IMR-90 (cell line): ENCODE results near the gene KRT71. TPM values are rescaled to one million over a fixed set of nuclear protein-coding genes. Genes with fewer than 3 reads are reported as not detected.

ENCODE experiments used
- ATAC-seq: fragments of 200-7000 bp; cut with Tn5 transposase; 2 replicates; pipeline ENCODE4 v1.9.1; 2020; ENCODE audit warnings: low read depth, mild to moderate bottlenecking, moderate library complexity
- BruUV-seq: library from RNA; stranded (reverse); fragments of 400-500 nt; replicated peaks from 2 replicates; lab custom pipeline; 2021; lab: Mats Ljungman, UMichigan
- CTCF ChIA-PET: fragments of 300-600 bp; formaldehyde crosslinking; extraction: SDS; loops from one replicate; lab custom pipeline; 2021; ENCODE audit warnings: antibody characterized with exemption; lab: Yijun Ruan, JAX
- POLR2A ChIA-PET: fragments of 300-600 bp; sonication (Branson Sonifier 250); formaldehyde crosslinking; loops from one replicate; lab custom pipeline; 2022; ENCODE audit warnings: antibody characterized with exemption; ENCODE audit not compliant: unreplicated experiment; lab: Charles Lee
- DNase-seq: peaks from one replicate; pipeline ENCODE4 v3.0.0; 2013
- H2AFZ ChIP-seq: replicated peaks from 2 replicates; pipeline ENCODE3; 2013; ENCODE audit warnings: low read length, mild to moderate bottlenecking; ENCODE audit not compliant: poor library complexity
- H2AK5ac ChIP-seq: 2 replicates; pipeline ENCODE4 v1.6.1; 2013; ENCODE audit warnings: low read depth, low read length, inconsistent platforms
- H2AK9ac ChIP-seq: replicated peaks from 2 replicates; pipeline ENCODE3; 2013; ENCODE audit warnings: mild to moderate bottlenecking, low read depth, low read length, moderate library complexity; ENCODE audit not compliant: poor library complexity
- H2BK120ac ChIP-seq: 2 replicates; pipeline ENCODE4 v1.6.1; 2013; ENCODE audit warnings: low read depth, low read length, inconsistent platforms
- H2BK15ac ChIP-seq: 3 replicates; pipeline ENCODE4 v1.6.1; 2013; ENCODE audit warnings: low read depth, low read length, inconsistent platforms
- H2BK20ac ChIP-seq: 2 replicates; pipeline ENCODE4 v1.6.1; 2013; ENCODE audit warnings: low read depth, mild to moderate bottlenecking, inconsistent platforms, low read length, moderate library complexity
- H2BK5ac ChIP-seq: 2 replicates; pipeline ENCODE4 v1.6.1; 2013; ENCODE audit warnings: mild to moderate bottlenecking, low read depth, low read length, inconsistent platforms; ENCODE audit not compliant: poor library complexity, severe bottlenecking
- H3K14ac ChIP-seq: replicated peaks from 2 replicates; pipeline ENCODE4 v1.6.1; 2013; ENCODE audit warnings: low read depth, low read length, inconsistent platforms
- H3K18ac ChIP-seq: 2 replicates; pipeline ENCODE4 v1.6.1; 2013; ENCODE audit warnings: low read depth, low read length, control low read depth
- H3K23ac ChIP-seq: 2 replicates; pipeline ENCODE4 v1.6.1; 2013; ENCODE audit warnings: low read depth, low read length, inconsistent platforms
- H3K27ac ChIP-seq: 2 replicates; pipeline ENCODE4 v1.5.1; 2013; ENCODE audit warnings: mild to moderate bottlenecking, control low read depth, low read length; ENCODE audit not compliant: insufficient read depth
- H3K27me3 ChIP-seq: 2 replicates; pipeline ENCODE4 v1.6.1; 2013; ENCODE audit warnings: low read length; ENCODE audit not compliant: control insufficient read depth, insufficient read depth
- H3K36me3 ChIP-seq: 2 replicates; pipeline ENCODE4 v1.6.1; 2013; ENCODE audit warnings: low read length, mixed read lengths; ENCODE audit not compliant: control insufficient read depth, insufficient read depth
- H3K4ac ChIP-seq: 2 replicates; pipeline ENCODE4 v1.6.1; 2013; ENCODE audit warnings: low read depth, low read length, inconsistent platforms
- H3K4me1 ChIP-seq: 2 replicates; pipeline ENCODE4 v1.6.1; 2013; ENCODE audit warnings: low read length, mixed read lengths; ENCODE audit not compliant: control insufficient read depth, insufficient read depth
- H3K4me2 ChIP-seq: 2 replicates; pipeline ENCODE4 v1.6.1; 2013; ENCODE audit warnings: low read depth, mild to moderate bottlenecking, control low read depth, low read length, moderate library complexity
- H3K4me3 ChIP-seq: 2 replicates; pipeline ENCODE4 v1.5.1; 2013; ENCODE audit warnings: low read depth, mild to moderate bottlenecking, control low read depth, low read length, moderate library complexity; ENCODE audit not compliant: insufficient read depth
- H3K56ac ChIP-seq: 2 replicates; pipeline ENCODE4 v1.6.1; 2013; ENCODE audit warnings: low read length, inconsistent platforms; ENCODE audit not compliant: insufficient read depth; ENCODE audit errors: extremely low read depth
- H3K79me1 ChIP-seq, 2 experiments: 2 replicates each; pipeline ENCODE4 v1.6.1; 2013; ENCODE audit warnings: low read length in 2 of 2, inconsistent platforms in 1 of 2, low read depth in 1 of 2
- H3K9ac ChIP-seq: 2 replicates; pipeline ENCODE4 v1.6.1; 2013; ENCODE audit warnings: low read depth, low read length, control low read depth
- H3K9me1 ChIP-seq: 2 replicates; pipeline ENCODE4 v1.6.1; 2013; ENCODE audit warnings: low read length, inconsistent platforms; ENCODE audit not compliant: insufficient read depth
- H3K9me3 ChIP-seq: 2 replicates; pipeline ENCODE4 v1.6.1; 2013; ENCODE audit warnings: low read length; ENCODE audit not compliant: control insufficient read depth, insufficient read depth
- H4K20me1 ChIP-seq: 2 replicates; pipeline ENCODE4 v1.6.1; 2013; ENCODE audit warnings: low read length, inconsistent platforms; ENCODE audit not compliant: insufficient read depth
- H4K5ac ChIP-seq: 2 replicates; pipeline ENCODE4 v1.6.1; 2013; ENCODE audit warnings: mild to moderate bottlenecking, low read depth, low read length, control low read depth
- H4K8ac ChIP-seq, 2 experiments: 2 replicates each; pipeline ENCODE4 v1.6.1; 2013; ENCODE audit warnings: low read depth in 2 of 2, low read length in 2 of 2, control low read depth in 1 of 2, inconsistent platforms in 1 of 2
- H4K91ac ChIP-seq: 2 replicates; pipeline ENCODE4 v1.6.1; 2013; ENCODE audit warnings: low read depth, low read length, inconsistent platforms; ENCODE audit not compliant: insufficient read depth
- MAZ ChIP-seq: IDR thresholded peaks from 2 replicates; pipeline ENCODE4 v1.6.1; 2012; ENCODE audit warnings: low read depth, mild to moderate bottlenecking, low read length, improper control_type of control experiment, moderate library complexity, borderline replicate concordance
- NFE2L2 ChIP-seq: fragments of 150-350 bp; IDR thresholded peaks from 2 replicates; pipeline ENCODE4 v1.6.1; 2016; ENCODE audit warnings: low read depth, mild to moderate bottlenecking, low read length
- RAD21 ChIP-seq: IDR thresholded peaks from 2 replicates; pipeline ENCODE4 v1.6.1; 2012; ENCODE audit warnings: low read length, improper control_type of control experiment
- WGBS, 2 experiments: methylation state at CpG; one replicate each; pipeline versions ENCODE4 v1.1.5 to v1.1.7; 2013; ENCODE audit warnings: missing lambda C conversion rate in 2 of 2; ENCODE audit not compliant: insufficient read length in 1 of 2; ENCODE audit errors: extremely low coverage in 2 of 2; 5-methylcytosine and 5-hydroxymethylcytosine counted together
- dilution Hi-C: fragments of 300-500 bp; cut with HindIII; formaldehyde crosslinking; loops from one replicate; pipeline ENCODE4 v1.14.3; 2018; ENCODE audit warnings: low sequenced_read_pairs; ENCODE audit not compliant: unreplicated experiment
- in situ Hi-C: fragments of 300-500 bp; cut with MboI; formaldehyde crosslinking; loops from 3 replicates; pipeline ENCODE4 v1.14.3; 2019; ENCODE audit warnings: low sequenced_read_pairs, inconsistent platforms, mixed read lengths
- intact Hi-C: fragments of 100-400 bp; cut with micrococcal nuclease; formaldehyde crosslinking; loops from 2 replicates; pipeline ENCODE4 v1.10.0; 2022
- polyA plus RNA-seq, 3 experiments: library from polyadenylated mRNA; depleted of rRNA; stranded (reverse); fragments of >200 nt; gene quantifications; 2 replicates each; pipeline ENCODE4 v1.2.3, GENCODE V29; 2012; ENCODE audit warnings: low replicate concordance in 1 of 3
- total RNA-seq: library from RNA; depleted of rRNA; stranded (reverse); fragments of >200 nt; gene quantifications from 2 replicates; pipeline ENCODE4 v1.2.3, GENCODE V29; 2012

KRT71 gene
- total and polyA plus RNA-seq, 2 of the 4 experiments (the other 2 are of a cell fraction), result not detected

GRCh38 chr12:52585946-52586345 is 33.0 kb upstream of the KRT71 start:
- POLR2A ChIA-PET, result no interaction called here
- Histone ChIP-seq H3K9me3 (no peaks in the 10 kb centered on the region), H4K20me1 (no peaks in the 10 kb centered on the region; the same call in 1 of the 2 replicates), H3K4me3 (no peak overlapping the region), H3K27me3 (peaks cover 39% of the 10 kb centered on the region), H2BK20ac (no peak overlapping the region), H2AFZ (no peak overlapping the region), H2BK15ac (no peak overlapping the region), H2BK5ac (no peak overlapping the region), H3K79me1 (no peaks in the 10 kb centered on the region), H3K4me1 (no peaks in the 10 kb centered on the region), H3K4ac (no peak overlapping the region), H4K5ac (no peak overlapping the region), H3K9ac (no peak overlapping the region), H3K18ac (no peak overlapping the region), H3K4me2 (no peak overlapping the region), H3K27ac (no peak overlapping the region), H2AK9ac (no peak overlapping the region), H2AK5ac (no peak overlapping the region), H2BK120ac (no peak overlapping the region), H4K8ac (no peak overlapping the region), H3K23ac (no peak overlapping the region), H3K9me1 (no peaks in the 10 kb centered on the region), H3K36me3 (no peaks in the 10 kb centered on the region), H4K91ac (no peak overlapping the region), H3K56ac (no peak overlapping the region), H3K14ac (no peak overlapping the region)
- no TSS peak for BruUV-seq
- CTCF ChIA-PET, result interaction anchor here (0.9 to 1.1 kb wide), 3 partner anchors 280 to 292 kb away, joined by 4 to 5 read pairs (median 5); no protein-coding TSS in a partner anchor
- dilution Hi-C loops, result no loop called here
- DNase-seq, result no peak
- intact Hi-C loops, result no loop called here
- in situ Hi-C loops, result loop anchor here (10.0 kb wide), 2 partner anchors 399 to 431 kb away; no protein-coding TSS in a partner anchor
- ATAC-seq, result no peak
- 67% methylated on average over 1 of the region's 9 CpGs; no CpG with 5 or more reads in 1 of the 2 experiments for WGBS, 2 experiments
- TF ChIP-seq NFE2L2 (no peak), MAZ (no peak), RAD21 (no peak)
